T-cell (primary cell): ENCODE results near the gene NUP210. TPM values are rescaled to one million over a fixed set of nuclear protein-coding genes. Genes with fewer than 3 reads are reported as not detected.

Experiments used
- ATAC-seq, 4 experiments: fragments of 200-7000 bp in 3 of 4; fragments of 150-1000 bp in 1 of 4; cut with Tn5 transposase; replicated peaks in 1 of 4; 1 replicate in 3 of 4; 2 replicates in 1 of 4; pipeline ENCODE4 v1.10.0; 2021; ENCODE audit warnings: moderate library complexity in 3 of 4, mild to moderate bottlenecking in 2 of 4, moderate number of reproducible peaks in 1 of 4
- CTCF ChIA-PET, 2 donors: fragments of 300-600 bp; sonication (Branson Sonifier 250); formaldehyde crosslinking; loops; one replicate each; lab custom pipeline; 2022; ENCODE audit warnings: antibody characterized with exemption in 2 of 2; lab: Charles Lee
- POLR2A ChIA-PET, 2 donors: fragments of 300-600 bp; sonication (Branson Sonifier 250); formaldehyde crosslinking; loops; one replicate each; lab custom pipeline; 2022; ENCODE audit warnings: antibody characterized with exemption in 2 of 2; lab: Charles Lee
- DNase-seq, 35 experiments: peaks; one replicate each; pipeline versions ENCODE4 v3.0.0 to v3.0.0-alpha.2; 2013 to 2023
- H3K27ac ChIP-seq: one replicate; pipeline ENCODE4 v1.5.1; 2013; ENCODE audit warnings: low read length
- H3K27me3 ChIP-seq, 2 experiments: replicated peaks in 1 of 2; 1 replicate in 1 of 2; 2 replicates in 1 of 2; pipeline versions ENCODE4 v1.6.1 to v1.7.0; 2013; ENCODE audit warnings: low read length in 1 of 2, mixed read lengths in 1 of 2; ENCODE audit not compliant: control insufficient read depth in 2 of 2, insufficient read depth in 2 of 2; ENCODE audit errors: extremely low read depth in 1 of 2
- H3K36me3 ChIP-seq, 2 donors: 1 replicate in 1 of 2; 2 replicates in 1 of 2; pipeline versions ENCODE4 v1.6.1 to v1.7.0; 2013; ENCODE audit warnings: low read length in 1 of 2; ENCODE audit not compliant: control insufficient read depth in 2 of 2, insufficient read depth in 1 of 2; ENCODE audit errors: extremely low read depth in 1 of 2
- H3K4me1 ChIP-seq, 2 experiments: 1 replicate in 1 of 2; 2 replicates in 1 of 2; pipeline versions ENCODE4 v1.6.1 to v1.7.0; 2013; ENCODE audit warnings: low read length in 2 of 2, mixed read lengths in 1 of 2; ENCODE audit not compliant: insufficient read depth in 2 of 2, control insufficient read depth in 1 of 2; ENCODE audit errors: extremely low read depth in 1 of 2
- H3K4me3 ChIP-seq, 2 donors: 1 replicate in 1 of 2; 2 replicates in 1 of 2; pipeline versions ENCODE4 v1.5.1 to v1.7.0; 2013; ENCODE audit warnings: mild to moderate bottlenecking in 2 of 2, low read length in 1 of 2, moderate library complexity in 1 of 2; ENCODE audit not compliant: control insufficient read depth in 1 of 2; ENCODE audit errors: extremely low read depth in 1 of 2
- H3K9me3 ChIP-seq: 2 replicates; pipeline ENCODE4 v1.7.0; 2013
- H3K27ac Mint-ChIP-seq, 2 donors: one replicate each; pipeline ENCODE4 v1.8.0; 2020 to 2021; ENCODE audit warnings: mild to moderate bottlenecking in 2 of 2, mixed read lengths in 2 of 2
- H3K27me3 Mint-ChIP-seq, 2 donors: one replicate each; pipeline ENCODE4 v1.8.0; 2021 to 2022; ENCODE audit warnings: mixed read lengths in 2 of 2
- H3K36me3 Mint-ChIP-seq: one replicate; pipeline ENCODE4 v1.8.0; 2021; ENCODE audit warnings: mixed read lengths
- H3K4me1 Mint-ChIP-seq, 3 donors: one replicate each; pipeline ENCODE4 v1.8.0; 2020 to 2022; ENCODE audit warnings: mixed read lengths in 3 of 3, mild to moderate bottlenecking in 1 of 3
- H3K4me3 Mint-ChIP-seq, 3 donors: one replicate each; pipeline ENCODE4 v1.8.0; 2020 to 2022; ENCODE audit warnings: mild to moderate bottlenecking in 3 of 3, mixed read lengths in 3 of 3, moderate library complexity in 3 of 3
- H3K9me3 Mint-ChIP-seq, 3 donors: one replicate each; pipeline ENCODE4 v1.8.0; 2020 to 2022; ENCODE audit warnings: mixed read lengths in 3 of 3
- WGBS: methylation state at CpG from one replicate; pipeline ENCODE4 v1.1.5; 2013; ENCODE audit warnings: missing lambda C conversion rate; ENCODE audit not compliant: insufficient coverage; 5-methylcytosine and 5-hydroxymethylcytosine counted together
- total RNA-seq, 35 experiments: library from RNA in 6 of 35; stranded (reverse) in 6 of 35; fragments of 120-200 nt in 1 of 35; gene quantifications; one replicate each; pipeline versions ENCODE4 v1.2.1 to v1.2.4 and lab custom pipeline; 2013 to 2026

NUP210 gene
- total RNA-seq, 5 donors from 2014 or later (not counting 1 experiment from before 2014, with no cell fraction given) = 117 to 148 (median 125) TPM

- H3K36me3 Mint-ChIP-seq = peaks cover 33% of the 10 kb centered on the region
- no peak overlapping the region for H3K4me3 Mint-ChIP-seq
- H3K4me1 Mint-ChIP-seq = peaks cover 2 to 23% (median 21%) of the 10 kb centered on the region in 3 donors
- ATAC-seq (no peak), DNase-seq (no peak)
- no peak overlapping the region for H3K27ac Mint-ChIP-seq
- no peak overlapping the region for H3K4me3 ChIP-seq
- peaks cover 27 to 69% of the 10 kb centered on the region in 2 donors for H3K36me3 ChIP-seq
- no peaks in the 10 kb centered on the region for H3K9me3 ChIP-seq
- WGBS = 98% methylated on average over 8 of the region's 8 CpGs
- no peak overlapping the region for H3K27ac ChIP-seq
- H3K4me1 ChIP-seq = peaks cover 0 to 19% of the 10 kb centered on the region in 2 experiments
- POLR2A ChIA-PET = no interaction called here
- H3K27me3 Mint-ChIP-seq = no peaks in the 10 kb centered on the region
- no peaks in the 10 kb centered on the region for H3K9me3 Mint-ChIP-seq
- no peaks in the 10 kb centered on the region for H3K27me3 ChIP-seq
- CTCF ChIA-PET = interaction anchor here in 1 of 2 donors (0.8 kb wide), 1 partner anchor 68 kb away, joined by 5 read pairs; no protein-coding TSS in a partner anchor
These were observed 22.8 kb downstream of the NUP210 start for GRCh38 chr3:13397316-13397715.

- Mint-ChIP-seq H3K4me1 (peaks cover 15 to 20% (median 18%) of the 10 kb centered on the region in 3 donors), H3K4me3 (no peak overlapping the region), H3K36me3 (peaks cover 46% of the 10 kb centered on the region), H3K9me3 (no peaks in the 10 kb centered on the region), H3K27ac (peak overlapping the region; percentile 34 to 36), H3K27me3 (no peaks in the 10 kb centered on the region)
- DNase-seq (no peak), ATAC-seq (no peak)
- POLR2A ChIA-PET = interaction anchor here in 1 of 2 donors (0.8 kb wide), 1 partner anchor 32 kb away, joined by 3 read pairs; no protein-coding TSS in a partner anchor
- Histone ChIP-seq H3K4me1 (peaks cover 0 to 10% of the 10 kb centered on the region in 2 experiments), H3K27me3 (no peaks in the 10 kb centered on the region), H3K9me3 (no peaks in the 10 kb centered on the region), H3K27ac (no peak overlapping the region), H3K4me3 (no peak overlapping the region), H3K36me3 (peaks cover 40 to 91% of the 10 kb centered on the region in 2 donors)
- 54% methylated on average over 3 of the region's 4 CpGs for WGBS
- CTCF ChIA-PET = interaction anchor here (2.2 to 5.3 kb wide), 2 partner anchors 58 to 59 kb away, joined by 9 to 33 read pairs; no protein-coding TSS in a partner anchor
These were observed 25.8 kb downstream of the NUP210 start for GRCh38 chr3:13394363-13394762.

- no peak for DNase-seq
- Mint-ChIP-seq H3K27me3 (no peaks in the 10 kb centered on the region), H3K36me3 (peaks cover 51% of the 10 kb centered on the region), H3K4me3 (no peak overlapping the region), H3K27ac (no peak overlapping the region), H3K4me1 (peaks cover 15 to 22% (median 19%) of the 10 kb centered on the region in 3 donors), H3K9me3 (no peaks in the 10 kb centered on the region)
- Histone ChIP-seq H3K4me1 (peaks cover 0 to 10% of the 10 kb centered on the region in 2 experiments), H3K4me3 (no peak overlapping the region), H3K9me3 (no peaks in the 10 kb centered on the region), H3K36me3 (peaks cover 40 to 94% of the 10 kb centered on the region in 2 donors), H3K27ac (no peak overlapping the region), H3K27me3 (no peaks in the 10 kb centered on the region)
- ATAC-seq = no peak
- ChIA-PET POLR2A (interaction anchor here in 1 of 2 donors (0.8 kb wide), 1 partner anchor 33 kb away, joined by 3 read pairs; no protein-coding TSS in a partner anchor), CTCF (interaction anchor here (2.2 to 5.3 kb wide), 2 partner anchors 59 kb away, joined by 9 to 33 read pairs; no protein-coding TSS in a partner anchor)
- 96% methylated on average over 7 of the region's 11 CpGs for WGBS
These were observed 26.4 kb downstream of the NUP210 start for GRCh38 chr3:13393427-13394360.

GRCh38 chr3:13391308-13391707, 28.8 kb downstream of the NUP210 start:
- CTCF ChIA-PET = interaction anchor here (1.2 to 5.3 kb wide), 3 partner anchors 61 to 65 kb away, joined by 3 to 33 read pairs (median 21); no protein-coding TSS in a partner anchor
- H3K4me1 ChIP-seq = peaks cover 0 to 26% of the 10 kb centered on the region in 2 experiments
- DNase-seq (peak in 21 of 35 experiments; percentile 7 to 59 (median 24)), ATAC-seq (peak in 2 of 4 experiments; percentile 34 to 48)
- 96% methylated on average over 2 of the region's 7 CpGs for WGBS
- Mint-ChIP-seq H3K9me3 (no peaks in the 10 kb centered on the region), H3K4me3 (no peak overlapping the region), H3K27me3 (no peaks in the 10 kb centered on the region), H3K36me3 (peaks cover 65% of the 10 kb centered on the region), H3K27ac (peak overlapping the region in 1 of 2 donors; percentile 69), H3K4me1 (peaks cover 27 to 38% (median 30%) of the 10 kb centered on the region in 3 donors)
- no peaks in the 10 kb centered on the region for H3K9me3 ChIP-seq
- no peak overlapping the region for H3K27ac ChIP-seq
- peaks cover 50 to 97% of the 10 kb centered on the region in 2 donors for H3K36me3 ChIP-seq
- POLR2A ChIA-PET = no interaction called here
- no peak overlapping the region for H3K4me3 ChIP-seq
- H3K27me3 ChIP-seq = no peaks in the 10 kb centered on the region

GRCh38 chr3:13389378-13389777, 30.7 kb downstream of the NUP210 start:
- H3K4me3 ChIP-seq = no peak overlapping the region
- WGBS = 97% methylated on average over 3 of the region's 7 CpGs
- DNase-seq = no peak
- H3K36me3 ChIP-seq = peaks cover 37 to 98% of the 10 kb centered on the region in 2 donors
- Mint-ChIP-seq H3K27me3 (no peaks in the 10 kb centered on the region), H3K9me3 (no peaks in the 10 kb centered on the region), H3K4me3 (no peak overlapping the region), H3K27ac (no peak overlapping the region), H3K4me1 (peaks cover 37 to 40% (median 38%) of the 10 kb centered on the region in 3 donors), H3K36me3 (peaks cover 66% of the 10 kb centered on the region)
- H3K4me1 ChIP-seq = peaks cover 0 to 28% of the 10 kb centered on the region in 2 experiments
- H3K27me3 ChIP-seq = no peaks in the 10 kb centered on the region
- no peak for ATAC-seq
- ChIA-PET CTCF (interaction anchor here (1.5 to 5.3 kb wide), 3 partner anchors 63 kb away, joined by 4 to 33 read pairs (median 21); no protein-coding TSS in a partner anchor), POLR2A (interaction anchor here in 1 of 2 donors (0.6 kb wide), 1 partner anchor 261 kb away, joined by 14 read pairs; no protein-coding TSS in a partner anchor)
- H3K9me3 ChIP-seq = no peaks in the 10 kb centered on the region
- H3K27ac ChIP-seq = no peak overlapping the region

- H3K4me1 Mint-ChIP-seq = peaks cover 37 to 40% (median 38%) of the 10 kb centered on the region in 3 donors
These were observed 31.3 kb downstream of the NUP210 start for GRCh38 chr3:13388816-13389215.

More at GRCh38 chr3:13388816-13389215, 31.3 kb downstream of the NUP210 start:
- Mint-ChIP-seq H3K9me3 (no peaks in the 10 kb centered on the region), H3K27me3 (no peaks in the 10 kb centered on the region), H3K27ac (no peak overlapping the region), H3K36me3 (peaks cover 69% of the 10 kb centered on the region), H3K4me3 (no peak overlapping the region)
- WGBS = 98% methylated on average over 13 of the region's 13 CpGs
- Histone ChIP-seq H3K4me3 (no peak overlapping the region), H3K36me3 (peaks cover 35 to 98% of the 10 kb centered on the region in 2 donors), H3K27me3 (no peaks in the 10 kb centered on the region), H3K9me3 (no peaks in the 10 kb centered on the region), H3K4me1 (peaks cover 0 to 28% of the 10 kb centered on the region in 2 experiments), H3K27ac (no peak overlapping the region)
- ChIA-PET CTCF (interaction anchor here (1.5 to 4.4 kb wide), 2 partner anchors 63 to 64 kb away, joined by 4 to 21 read pairs; no protein-coding TSS in a partner anchor), POLR2A (no interaction called here)
- no peak for ATAC-seq
- DNase-seq = no peak
